SHP77 (cell line): ENCODE measurements around the gene CEMP1.
"Not testable (repeated sequence)": the region's sequence is repeated elsewhere in the genome, so short reads cannot be mapped to it uniquely, and the experiment has no call there.

Experiments
- DNase-seq, 2 experiments: peaks; one replicate each; lab custom pipeline; 2025; lab: John Stamatoyannopoulos, UW

Gene CEMP1

GRCh38 chr16:2531371-2531695 is at the start of gene CEMP1:
Gene CEMP1 (minus strand): TSS chr16:2531408. CDS start chr16:2531073, 335 bp downstream.
- no peak for DNase-seq

- not testable (repeated sequence) for DNase-seq
Measured at GRCh38 chr16:2580818-2581217, 49.6 kb upstream of the CEMP1 start.

GRCh38 chr16:2580143-2580542 is 48.9 kb upstream of the CEMP1 start:
- DNase-seq, result not testable (repeated sequence)

- DNase-seq, result not testable (repeated sequence)
Measured at GRCh38 chr16:2578905-2579304, 47.7 kb upstream of the CEMP1 start.

- DNase-seq, result not testable (repeated sequence)
Measured at GRCh38 chr16:2577044-2577443, 45.8 kb upstream of the CEMP1 start.

- not testable (repeated sequence) for DNase-seq
Measured at GRCh38 chr16:2575839-2576238, 44.6 kb upstream of the CEMP1 start.

- not testable (repeated sequence) for DNase-seq
Measured at GRCh38 chr16:2572704-2573103, 41.5 kb upstream of the CEMP1 start.

- DNase-seq, result not testable (repeated sequence)
Measured at GRCh38 chr16:2568573-2568972, 37.4 kb upstream of the CEMP1 start.

GRCh38 chr16:2567506-2567905 is 36.3 kb upstream of the CEMP1 start:
- DNase-seq, result not testable (repeated sequence)

GRCh38 chr16:2560798-2561133 is 29.6 kb upstream of the CEMP1 start:
- not testable (repeated sequence) for DNase-seq

GRCh38 chr16:2560131-2560797 is 29.1 kb upstream of the CEMP1 start:
- not testable (repeated sequence) for DNase-seq

- DNase-seq, result not testable (repeated sequence)
Measured at GRCh38 chr16:2557150-2557549, 25.9 kb upstream of the CEMP1 start.

GRCh38 chr16:2554709-2555425 is 23.7 kb upstream of the CEMP1 start:
- DNase-seq, result not testable (repeated sequence)

GRCh38 chr16:2551420-2551889 is 20.2 kb upstream of the CEMP1 start:
- DNase-seq, result not testable (repeated sequence)

GRCh38 chr16:2550283-2550878 is 19.2 kb upstream of the CEMP1 start:
- not testable (repeated sequence) for DNase-seq

- not testable (repeated sequence) for DNase-seq
Measured at GRCh38 chr16:2543771-2544170, 12.6 kb upstream of the CEMP1 start.

- DNase-seq, result not testable (repeated sequence)
Measured at GRCh38 chr16:2541409-2541808, 10.2 kb upstream of the CEMP1 start.

GRCh38 chr16:2540912-2541311 is 9.7 kb upstream of the CEMP1 start:
- not testable (repeated sequence) for DNase-seq

GRCh38 chr16:2539845-2540458 is 8.7 kb upstream of the CEMP1 start:
- DNase-seq, result not testable (repeated sequence)

GRCh38 chr16:2539192-2539844 is 8.1 kb upstream of the CEMP1 start:
- DNase-seq, result not testable (repeated sequence)

- peak; percentile 84 to 90 for DNase-seq
Measured at GRCh38 chr16:2537451-2538379, 6.5 kb upstream of the CEMP1 start, which contains the start of gene PDPK1. Gene PDPK1 (plus strand): TSS chr16:2538021. CDS start chr16:2538113, 92 bp downstream.
